GM12864 (cell line): ENCODE measurements around the gene FKBP11.

ENCODE experiments used
- DNase-seq: peaks from one replicate; pipeline ENCODE4 v3.0.0-alpha.2; 2011; ENCODE audit warnings: low read depth
- H3K4me3 ChIP-seq: 2 replicates; pipeline ENCODE4 v1.5.1; 2011; ENCODE audit warnings: mild to moderate bottlenecking, low read depth, low read length, control low read depth
- TF ChIP-seq, protein P1 (sequence below): IDR thresholded peaks from 2 replicates; pipeline ENCODE4 v1.5.1; 2011; ENCODE audit warnings: low read depth, mild to moderate bottlenecking, moderate library complexity, low read length, control low read depth, inconsistent platforms; ENCODE audit errors: missing control alignments

The FKBP11 gene

DNA sequence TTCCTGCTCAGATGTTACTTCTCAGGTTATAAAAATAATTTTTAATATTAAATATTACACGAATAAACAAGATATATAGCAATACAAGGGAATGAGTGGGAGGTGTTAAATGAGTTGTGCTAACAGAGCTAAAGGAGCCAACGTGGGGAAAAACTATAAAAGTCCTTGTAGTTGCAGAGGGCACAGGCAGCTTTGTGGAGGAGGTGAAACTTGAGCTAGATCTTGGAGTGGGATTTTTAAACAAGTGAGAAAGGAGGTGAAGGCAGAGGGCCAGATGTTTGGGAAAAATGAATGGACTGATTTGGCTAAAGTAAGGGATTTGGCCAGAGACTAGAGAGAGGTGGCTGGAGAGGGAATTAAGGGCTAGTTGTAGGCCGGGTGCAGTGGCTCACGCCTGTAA, 5.2 kb upstream of the FKBP11 start:
- TF ChIP-seq, protein P1, sequence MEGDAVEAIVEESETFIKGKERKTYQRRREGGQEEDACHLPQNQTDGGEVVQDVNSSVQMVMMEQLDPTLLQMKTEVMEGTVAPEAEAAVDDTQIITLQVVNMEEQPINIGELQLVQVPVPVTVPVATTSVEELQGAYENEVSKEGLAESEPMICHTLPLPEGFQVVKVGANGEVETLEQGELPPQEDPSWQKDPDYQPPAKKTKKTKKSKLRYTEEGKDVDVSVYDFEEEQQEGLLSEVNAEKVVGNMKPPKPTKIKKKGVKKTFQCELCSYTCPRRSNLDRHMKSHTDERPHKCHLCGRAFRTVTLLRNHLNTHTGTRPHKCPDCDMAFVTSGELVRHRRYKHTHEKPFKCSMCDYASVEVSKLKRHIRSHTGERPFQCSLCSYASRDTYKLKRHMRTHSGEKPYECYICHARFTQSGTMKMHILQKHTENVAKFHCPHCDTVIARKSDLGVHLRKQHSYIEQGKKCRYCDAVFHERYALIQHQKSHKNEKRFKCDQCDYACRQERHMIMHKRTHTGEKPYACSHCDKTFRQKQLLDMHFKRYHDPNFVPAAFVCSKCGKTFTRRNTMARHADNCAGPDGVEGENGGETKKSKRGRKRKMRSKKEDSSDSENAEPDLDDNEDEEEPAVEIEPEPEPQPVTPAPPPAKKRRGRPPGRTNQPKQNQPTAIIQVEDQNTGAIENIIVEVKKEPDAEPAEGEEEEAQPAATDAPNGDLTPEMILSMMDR, result no peak
- DNase-seq, result no peak
- H3K4me3 ChIP-seq, result no peak overlapping the region

DNA sequence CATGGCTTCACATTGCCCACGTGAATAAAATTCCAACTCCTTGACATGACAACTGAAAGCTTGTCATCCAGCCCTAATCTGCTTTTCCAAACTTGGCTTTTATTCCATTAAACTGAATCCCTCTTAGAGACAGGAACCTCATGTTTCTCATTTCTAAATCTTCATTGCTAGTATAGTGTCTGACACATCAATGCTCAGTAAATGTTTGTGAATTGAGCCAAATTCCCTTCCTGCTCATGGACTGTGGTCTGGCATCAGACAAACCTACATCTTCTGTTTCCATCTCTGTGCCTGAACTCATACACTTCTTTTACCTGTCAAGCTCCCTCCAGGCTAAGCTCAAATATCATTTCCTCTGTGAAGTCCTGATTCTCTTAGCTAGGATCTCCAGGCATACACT, 4.3 kb upstream of the FKBP11 start:
- no peak overlapping the region for H3K4me3 ChIP-seq
- DNase-seq, result no peak

DNA sequence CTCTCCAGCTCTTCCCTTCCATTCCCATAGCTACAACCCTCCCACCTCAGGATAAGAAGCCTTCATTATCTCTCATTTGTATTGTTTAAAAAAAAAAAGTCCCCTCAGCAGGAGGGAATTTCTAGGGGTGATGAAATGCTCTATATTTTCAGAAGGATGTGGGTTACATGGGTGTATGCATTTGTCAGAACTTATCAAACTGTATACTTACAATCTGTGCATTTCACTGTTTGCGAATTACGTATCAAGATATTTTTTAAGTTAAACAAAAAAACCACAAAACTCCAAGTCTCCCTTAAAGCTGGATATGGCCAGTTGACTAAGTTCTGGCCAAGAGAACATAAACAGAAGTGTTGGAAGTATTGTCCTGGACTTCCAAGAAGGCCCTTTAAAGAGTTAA, 2.0 kb upstream of the FKBP11 start:
- DNase-seq, result no peak
- H3K4me3 ChIP-seq, result no peak overlapping the region
- TF ChIP-seq, protein P1, result no peak

More for the DNA sequence above, 4.3 kb upstream of the FKBP11 start:
- TF ChIP-seq, protein P1, result no peak

DNA sequence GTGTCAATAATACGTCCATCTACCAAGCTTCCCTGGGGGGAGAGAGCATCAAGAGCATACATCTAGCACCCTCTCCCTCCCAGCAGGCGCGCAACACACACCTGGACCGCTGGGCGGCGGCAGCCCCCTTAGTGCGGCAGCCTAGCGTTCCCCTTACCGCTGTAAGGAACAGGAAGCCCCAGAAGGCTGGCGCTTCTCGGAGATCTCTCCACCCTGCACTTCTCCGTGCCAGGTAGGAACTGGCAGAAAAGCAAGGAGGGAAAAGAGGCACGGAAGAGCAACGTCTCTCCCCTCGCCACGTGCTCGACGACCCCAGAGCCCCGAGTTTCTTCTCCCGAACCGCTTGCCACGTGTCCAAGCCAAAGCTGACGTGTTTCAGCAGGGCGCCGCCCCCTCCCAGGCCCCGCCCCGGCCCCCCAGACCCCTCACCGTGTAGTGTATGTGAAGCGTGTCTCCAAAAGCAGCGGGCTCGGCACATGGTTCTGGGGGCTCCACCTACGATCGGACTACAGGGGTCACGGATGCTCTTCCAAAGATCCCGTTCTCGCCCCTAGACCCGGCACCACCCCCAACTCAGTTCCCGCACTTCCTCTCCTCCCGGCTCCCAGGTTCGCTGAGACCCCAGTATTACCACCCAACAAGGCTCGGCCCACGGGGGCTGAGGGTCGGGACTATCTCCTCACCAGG, 532 bp downstream of the FKBP11 start:
- DNase-seq, result peak; percentile 47
- TF ChIP-seq, protein P1, result peak; percentile 94
- H3K4me3 ChIP-seq, result peak overlapping the region; percentile 93

DNA sequence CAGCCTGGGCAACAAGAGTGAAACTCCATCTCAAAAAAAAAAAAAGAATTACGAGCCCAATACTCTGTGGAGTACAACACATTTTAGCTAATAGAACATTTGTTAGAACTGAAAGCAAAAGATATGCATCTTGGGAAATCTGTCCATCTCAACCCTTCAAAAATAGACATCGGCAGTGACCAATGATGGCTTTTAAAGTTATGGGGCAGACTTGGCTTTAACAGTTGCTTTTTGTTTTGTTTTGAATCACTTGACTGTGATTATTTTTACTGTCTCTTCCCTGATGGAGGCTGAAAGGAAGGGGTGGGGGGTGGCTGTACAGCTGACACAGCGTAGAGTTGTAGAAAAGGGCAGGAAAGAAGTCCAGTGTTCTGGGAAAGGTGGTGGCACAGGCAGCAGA, 2.2 kb downstream of the FKBP11 start:
- DNase-seq, result no peak
- TF ChIP-seq, protein P1, result no peak
- no peak overlapping the region for H3K4me3 ChIP-seq

DNA sequence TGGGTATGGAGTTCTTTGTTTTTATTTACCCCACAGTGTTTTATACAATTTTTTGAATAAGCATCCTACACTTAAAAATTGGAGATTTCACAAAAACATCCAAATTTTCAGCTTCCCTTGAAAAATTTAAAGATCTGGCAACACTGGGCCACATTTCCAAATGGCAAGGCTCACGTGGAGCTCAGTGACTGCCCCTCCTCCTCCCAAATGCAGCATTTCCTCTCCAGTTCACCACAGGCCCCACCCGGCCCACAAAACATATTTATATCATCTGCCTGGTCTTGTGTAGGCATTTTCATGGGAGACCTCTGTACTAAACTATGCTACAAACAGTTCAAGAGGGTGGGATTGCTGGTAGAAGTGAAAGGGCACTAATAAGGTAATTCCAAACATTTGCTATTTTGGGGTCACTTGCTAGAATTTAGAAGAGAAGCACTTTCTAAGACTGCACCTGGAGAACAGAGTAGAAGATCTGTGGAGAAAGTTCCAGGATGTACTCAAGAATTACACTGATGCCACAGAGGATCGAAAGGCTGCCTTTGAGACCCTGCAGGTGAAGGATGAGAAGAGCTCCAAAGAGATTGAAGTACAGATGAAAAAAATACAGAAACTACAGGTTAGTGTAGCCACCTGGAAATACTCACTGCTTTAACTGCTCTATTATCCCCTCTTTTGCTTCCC, 7.3 kb downstream of the FKBP11 start:
- DNase-seq, result no peak

More for the DNA sequence above, 7.3 kb downstream of the FKBP11 start:
- H3K4me3 ChIP-seq, result no peak overlapping the region
- TF ChIP-seq, protein P1, result no peak
